C4-2B (cell line): Measurements from ENCODE around the gene COL4A2.

Source experiments
- ZFX ChIP-seq: fragments of 450-650 bp; IDR thresholded peaks from 2 replicates; pipeline ENCODE4 v1.6.1; 2017
- TF ChIP-seq, protein P1 (sequence below): fragments of 450-650 bp; conservative IDR thresholded peaks from 2 replicates; pipeline ENCODE4 v1.5.1; 2017; ENCODE audit warnings: mild to moderate bottlenecking

DNA sequence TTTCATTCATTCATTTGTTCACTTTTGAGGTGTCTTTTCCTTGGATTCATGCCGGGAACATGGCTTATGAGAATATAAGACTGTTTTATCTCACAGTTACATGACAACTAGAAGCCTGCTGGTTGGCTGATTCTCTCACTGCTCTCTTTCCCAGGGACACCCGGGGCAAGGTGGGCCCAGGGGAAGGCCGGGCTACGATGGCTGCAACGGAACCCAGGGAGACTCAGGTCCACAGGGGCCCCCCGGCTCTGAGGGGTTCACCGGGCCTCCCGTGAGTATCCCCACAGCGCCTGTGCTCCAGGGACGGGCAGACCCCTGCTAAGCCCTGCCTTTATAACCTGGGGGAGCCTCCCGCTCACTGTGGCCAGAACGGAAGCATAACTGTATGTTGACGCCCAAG is 121.2 kb downstream of the COL4A2 start:
- TF ChIP-seq, protein P1, sequence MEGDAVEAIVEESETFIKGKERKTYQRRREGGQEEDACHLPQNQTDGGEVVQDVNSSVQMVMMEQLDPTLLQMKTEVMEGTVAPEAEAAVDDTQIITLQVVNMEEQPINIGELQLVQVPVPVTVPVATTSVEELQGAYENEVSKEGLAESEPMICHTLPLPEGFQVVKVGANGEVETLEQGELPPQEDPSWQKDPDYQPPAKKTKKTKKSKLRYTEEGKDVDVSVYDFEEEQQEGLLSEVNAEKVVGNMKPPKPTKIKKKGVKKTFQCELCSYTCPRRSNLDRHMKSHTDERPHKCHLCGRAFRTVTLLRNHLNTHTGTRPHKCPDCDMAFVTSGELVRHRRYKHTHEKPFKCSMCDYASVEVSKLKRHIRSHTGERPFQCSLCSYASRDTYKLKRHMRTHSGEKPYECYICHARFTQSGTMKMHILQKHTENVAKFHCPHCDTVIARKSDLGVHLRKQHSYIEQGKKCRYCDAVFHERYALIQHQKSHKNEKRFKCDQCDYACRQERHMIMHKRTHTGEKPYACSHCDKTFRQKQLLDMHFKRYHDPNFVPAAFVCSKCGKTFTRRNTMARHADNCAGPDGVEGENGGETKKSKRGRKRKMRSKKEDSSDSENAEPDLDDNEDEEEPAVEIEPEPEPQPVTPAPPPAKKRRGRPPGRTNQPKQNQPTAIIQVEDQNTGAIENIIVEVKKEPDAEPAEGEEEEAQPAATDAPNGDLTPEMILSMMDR, result no peak
- no peak for TF ChIP-seq ZFX
